Adrenal gland (tissue), 12 donors: ENCODE results near the gene INSL3. TPM values are rescaled to one million over a fixed set of nuclear protein-coding genes. Genes with fewer than 3 reads are reported as not detected.
"Not testable (repeated sequence)": the region's sequence is repeated elsewhere in the genome, so short reads cannot be mapped to it uniquely, and the experiment has no call there.

Experiments
- DNase-seq, 7 donors: peaks; one replicate each; pipeline ENCODE4 v3.0.0-alpha.2; 2019 to 2020
- H3K27ac ChIP-seq, 5 donors: fragments of 200-600 bp; sonication (generic) in 4 of 5; 1 replicate in 3 of 5; 2 replicates in 2 of 5; pipeline versions ENCODE4 v1.5.1 to v1.8.0; 2016 to 2020; ENCODE audit warnings: mild to moderate bottlenecking in 1 of 5
- H3K27me3 ChIP-seq: fragments of 200-600 bp; 2 replicates; pipeline ENCODE4 v1.8.0; 2021
- H3K36me3 ChIP-seq, 2 donors: fragments of 200-600 bp; replicated peaks in 1 of 2; 1 replicate in 1 of 2; 2 replicates in 1 of 2; pipeline versions ENCODE4 v1.5.1 to v1.8.0; 2018 to 2022
- H3K4me1 ChIP-seq, 2 donors: fragments of 200-600 bp; replicated peaks in 1 of 2; 1 replicate in 1 of 2; 2 replicates in 1 of 2; pipeline versions ENCODE4 v1.5.1 to v1.8.0; 2018 to 2021
- H3K4me3 ChIP-seq, 4 donors: fragments of 200-600 bp; sonication (generic) in 3 of 4; one replicate each; pipeline ENCODE4 v1.5.1; 2016 to 2018
- H3K9me3 ChIP-seq, 3 donors: fragments of 200-600 bp; sonication (generic) in 1 of 3; replicated peaks in 1 of 3; 1 replicate in 2 of 3; 2 replicates in 1 of 3; pipeline versions ENCODE4 v1.5.1 to v1.8.0; 2016 to 2021
- POLR2A ChIP-seq, 2 donors: fragments of 450-650 bp; IDR thresholded peaks; one replicate each; pipeline ENCODE4 v1.6.1; 2017; ENCODE audit warnings: antibody characterized with exemption in 2 of 2, mild to moderate bottlenecking in 2 of 2, moderate library complexity in 1 of 2
- WGBS, 4 donors: extraction: QIAGEN DNeasy Blood & Tissue Kit in 2 of 4; methylation state at CpG; one replicate each; pipeline versions ENCODE4 v1.1.5 to v1.1.7; 2013 to 2017; 5-methylcytosine and 5-hydroxymethylcytosine counted together
- intact Hi-C, 2 donors: fragments of 100-400 bp; cut with DNase I; formaldehyde crosslinking; loops; one replicate each; pipeline versions ENCODE4 v1.14.1 to v1.15.0; 2022 to 2023
- polyA plus RNA-seq, 3 donors: library from polyadenylated mRNA; stranded (reverse); fragments of 200-250 nt in 2 of 3; fragments of 350-450 nt in 1 of 3; fragmentation: Illumina TruSeq in 1 of 3; extraction: RNeasy Lipid Tissue Mini Kit (QIAGEN cat#74804) in 1 of 3; gene quantifications; one replicate each; pipeline ENCODE4 v1.2.3, GENCODE V29; 2013 to 2014
- total RNA-seq, 9 donors: library from RNA; depleted of rRNA in 4 of 9; stranded (reverse); fragments of >200 nt in 4 of 9; fragments of 120-200 nt in 1 of 9; fragmentation: NEBNext Ultra II Directional in 1 of 9; extraction: Animal tissue kit (Norgen Biotek cat#: 25700) in 1 of 9; gene quantifications; one replicate each; pipeline versions ENCODE4 v1.1.0 to v1.2.4, GENCODE V29; 2013 to 2023
- TF ChIP-seq, protein P1 (sequence below), 6 experiments: fragments of 450-650 bp in 4 of 6; fragments of 200-600 bp in 2 of 6; sonication (generic) in 1 of 6; IDR thresholded peaks; 1 replicate in 5 of 6; 2 replicates in 1 of 6; pipeline versions ENCODE4 v1.5.1 to v1.8.0; 2016 to 2021; ENCODE audit warnings: antibody characterized with exemption in 6 of 6, mild to moderate bottlenecking in 2 of 6, moderate library complexity in 1 of 6
- donor health status: healthy with polysubstance abuse.
- donor health status: Bipolar disorder and iron deficiency.
- donor health status: DM: yes; HTN: yes; CAD: no.
- donor health status: DM: no; HTN: no; CAD: no.
- donor health status: DM: no; HTN: no; CAD: no.
- donor health status: DM: yes; HTN: yes; CAD: no.

INSL3 gene
- total and polyA plus RNA-seq, 12 donors: 0.17 to 0.40 (median 0.28) TPM; not detected in 8

DNA sequence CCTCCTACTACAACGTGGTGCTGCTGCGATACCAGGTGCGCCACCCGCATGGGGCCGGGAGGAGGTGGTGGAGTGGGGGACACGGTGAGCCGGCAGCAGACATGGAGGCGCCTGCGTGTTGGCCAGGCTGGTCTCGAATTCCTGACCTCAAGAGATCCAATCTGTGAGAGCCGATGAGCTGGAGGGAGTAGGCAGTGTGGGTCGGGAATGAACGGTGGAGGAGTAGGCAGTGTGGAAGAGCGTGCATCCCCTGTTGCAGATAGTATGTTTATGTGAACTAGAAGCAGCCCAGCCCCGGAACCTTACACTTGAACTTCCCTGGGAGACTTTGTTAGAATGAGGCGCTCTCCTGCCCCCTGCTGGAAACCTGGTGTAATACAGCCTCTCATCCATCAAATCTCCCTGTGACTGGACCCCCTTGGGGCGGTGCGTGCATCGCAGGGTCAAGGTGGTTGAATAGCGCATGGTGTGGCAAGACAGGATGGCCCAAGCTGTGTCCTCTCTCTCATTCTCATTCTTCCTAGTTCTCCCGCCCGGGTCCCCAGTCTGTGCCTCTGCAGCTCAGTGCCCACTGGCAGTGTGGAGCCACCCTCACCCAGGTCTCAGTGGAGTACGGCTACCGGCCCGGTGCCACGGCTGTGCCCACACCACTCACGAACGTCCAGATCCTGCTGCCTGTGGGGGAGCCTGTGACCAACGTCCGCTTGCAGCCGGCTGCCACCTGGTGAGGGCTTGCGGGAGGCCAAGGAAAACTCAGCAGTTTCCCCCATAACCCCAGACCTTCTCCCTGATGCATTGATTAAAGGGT is 36.9 kb downstream of the INSL3 start:
- peaks cover 5% of the 10 kb centered on the region for H3K27me3 ChIP-seq
- no peak for TF ChIP-seq POLR2A (IDR thresholded peaks at IDR 0.05)
- TF ChIP-seq, protein P1, sequence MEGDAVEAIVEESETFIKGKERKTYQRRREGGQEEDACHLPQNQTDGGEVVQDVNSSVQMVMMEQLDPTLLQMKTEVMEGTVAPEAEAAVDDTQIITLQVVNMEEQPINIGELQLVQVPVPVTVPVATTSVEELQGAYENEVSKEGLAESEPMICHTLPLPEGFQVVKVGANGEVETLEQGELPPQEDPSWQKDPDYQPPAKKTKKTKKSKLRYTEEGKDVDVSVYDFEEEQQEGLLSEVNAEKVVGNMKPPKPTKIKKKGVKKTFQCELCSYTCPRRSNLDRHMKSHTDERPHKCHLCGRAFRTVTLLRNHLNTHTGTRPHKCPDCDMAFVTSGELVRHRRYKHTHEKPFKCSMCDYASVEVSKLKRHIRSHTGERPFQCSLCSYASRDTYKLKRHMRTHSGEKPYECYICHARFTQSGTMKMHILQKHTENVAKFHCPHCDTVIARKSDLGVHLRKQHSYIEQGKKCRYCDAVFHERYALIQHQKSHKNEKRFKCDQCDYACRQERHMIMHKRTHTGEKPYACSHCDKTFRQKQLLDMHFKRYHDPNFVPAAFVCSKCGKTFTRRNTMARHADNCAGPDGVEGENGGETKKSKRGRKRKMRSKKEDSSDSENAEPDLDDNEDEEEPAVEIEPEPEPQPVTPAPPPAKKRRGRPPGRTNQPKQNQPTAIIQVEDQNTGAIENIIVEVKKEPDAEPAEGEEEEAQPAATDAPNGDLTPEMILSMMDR (IDR thresholded peaks at IDR 0.05): peak; percentile 63 to 81 (median 68)

DNA sequence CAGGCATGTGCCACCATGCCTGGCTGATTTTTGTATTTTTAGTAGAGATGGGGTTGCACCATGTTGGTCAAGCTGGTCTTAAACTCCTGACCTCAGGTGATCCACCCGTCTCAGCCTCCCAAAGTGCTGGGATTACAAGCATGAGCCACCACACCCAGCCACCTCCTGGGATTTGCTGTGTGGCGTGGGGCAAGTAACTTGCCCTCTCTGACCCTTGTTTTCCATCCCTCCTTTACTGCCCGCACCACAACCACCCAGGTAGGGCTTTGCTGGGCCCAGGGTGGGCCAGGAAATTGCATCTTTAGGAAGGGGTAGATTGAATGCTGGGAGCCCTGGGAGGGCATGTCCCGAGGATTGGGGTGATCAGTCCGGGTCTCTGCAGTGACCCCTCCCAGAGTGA is 37.6 kb downstream of the INSL3 start:
- intact Hi-C loops: loop anchor here in 1 of 2 donors (10.0 kb wide), 1 partner anchor 71 kb away; the partner anchor contains the start of gene RPL18A
- 40 to 85% (median 62%) methylated on average over 1 to 5 of the region's 5 CpGs for WGBS, 4 donors
- not testable (repeated sequence) for H3K4me1 ChIP-seq, H3K36me3 ChIP-seq, H3K9me3 ChIP-seq, H3K4me3 ChIP-seq, DNase-seq, H3K27me3 ChIP-seq, H3K27ac ChIP-seq

More for the DNA sequence above, 36.9 kb downstream of the INSL3 start:
- Histone ChIP-seq H3K27ac (no peak overlapping the region), H3K4me1 (no peaks in the 10 kb centered on the region), H3K4me3 (no peak overlapping the region), H3K9me3 (no peaks in the 10 kb centered on the region), H3K36me3 (no peaks in the 10 kb centered on the region)
- intact Hi-C loops: loop anchor here in 1 of 2 donors (10.0 kb wide), 1 partner anchor 70 kb away; the partner anchor contains the start of gene RPL18A
- WGBS, 4 donors: 39 to 46% (median 41%) methylated on average over 24 to 32 of the region's 32 CpGs
- DNase-seq: peak; percentile 47 to 83 (median 64)

DNA sequence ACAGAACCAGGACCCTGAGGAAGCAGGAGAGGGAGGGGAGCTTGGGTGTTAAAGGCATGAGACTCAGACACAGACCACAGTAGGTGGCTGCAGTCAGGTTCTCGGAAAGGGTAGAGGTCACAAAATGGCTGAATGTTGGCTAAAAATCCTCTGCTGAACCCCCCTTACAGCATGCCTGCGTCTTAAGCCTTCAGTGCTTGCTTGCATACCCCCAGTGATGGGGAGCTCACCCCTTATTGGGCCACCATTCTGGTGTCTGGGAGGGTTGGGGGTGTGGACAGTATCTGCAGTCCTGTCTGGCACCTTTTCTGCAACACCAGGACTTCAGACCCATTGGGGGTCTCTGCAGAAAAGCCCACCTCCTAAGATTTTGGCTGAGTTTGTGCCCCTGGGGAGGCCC is 40.5 kb downstream of the INSL3 start:
- peaks cover 11% of the 10 kb centered on the region for H3K27me3 ChIP-seq
- DNase-seq: no peak
- no peak for TF ChIP-seq POLR2A (IDR thresholded peaks at IDR 0.05)
- TF ChIP-seq, protein P1 (IDR thresholded peaks at IDR 0.05): no peak

DNA sequence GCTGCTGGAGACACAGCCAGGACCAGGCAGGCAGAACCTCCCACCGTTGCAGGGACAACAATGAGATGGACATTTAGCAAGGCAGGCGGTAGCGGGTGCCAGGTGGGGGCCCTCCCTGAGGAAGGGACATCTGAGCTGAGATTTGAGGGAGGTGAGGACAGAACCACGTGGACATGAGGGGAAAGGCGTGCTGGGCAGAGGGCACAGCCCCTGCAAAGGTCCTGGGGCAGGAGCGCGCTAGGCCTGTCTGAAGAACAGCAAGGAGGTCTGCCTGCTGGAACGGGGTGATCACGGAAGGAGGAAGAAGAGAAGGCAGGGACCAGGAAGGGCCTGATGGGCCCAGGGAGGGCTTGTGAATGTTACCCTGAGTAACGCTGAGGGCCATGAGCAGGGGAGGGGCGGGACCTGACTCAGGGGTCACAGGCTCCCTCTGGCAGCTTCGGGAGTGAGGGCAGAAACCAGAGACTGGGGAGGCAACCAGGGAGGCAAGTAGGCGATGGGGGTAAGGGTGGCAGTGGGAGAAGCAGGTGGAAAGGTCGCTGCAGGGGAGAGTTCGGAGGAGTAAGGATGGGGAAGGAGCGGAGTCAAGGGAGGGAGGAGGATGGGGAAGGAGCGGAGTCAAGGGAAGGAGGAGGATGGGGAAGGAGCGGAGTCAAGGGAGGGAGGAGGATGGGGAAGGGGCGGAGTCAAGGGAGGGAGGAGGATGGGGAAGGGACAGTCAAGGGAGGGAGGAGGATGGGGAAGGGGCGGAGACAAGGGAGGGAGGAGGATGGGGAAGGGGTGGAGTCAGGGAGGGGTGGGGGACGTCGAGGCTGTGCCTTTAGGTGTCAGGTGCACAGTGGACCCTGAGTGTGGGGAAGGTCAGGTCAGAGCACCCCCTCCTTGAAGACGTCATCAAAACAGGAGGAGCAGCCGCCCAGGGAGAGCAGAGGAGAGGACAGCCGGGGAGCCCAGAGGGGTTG is 42.1 kb downstream of the INSL3 start:
- TF ChIP-seq, protein P1 (IDR thresholded peaks at IDR 0.05): no peak
- no peak for TF ChIP-seq POLR2A (IDR thresholded peaks at IDR 0.05)
- 18 to 31% (median 30%) methylated on average over 22 to 25 of the region's 25 CpGs for WGBS, 4 donors
- Histone ChIP-seq H3K4me1 (peaks cover 0 to 6% of the 10 kb centered on the region in 2 donors), H3K4me3 (peak overlapping the region in 1 of 4 donors; percentile 23), H3K9me3 (no peaks in the 10 kb centered on the region), H3K36me3 (no peaks in the 10 kb centered on the region), H3K27ac (no peak overlapping the region), H3K27me3 (peaks cover 11% of the 10 kb centered on the region)
- intact Hi-C loops: loop anchor here in 1 of 2 donors (10.0 kb wide), 1 partner anchor 334 kb away; the partner anchor contains the start of gene TMEM221
- peak in 4 of 7 donors; percentile 49 to 64 (median 58) for DNase-seq

More for the DNA sequence above, 40.5 kb downstream of the INSL3 start:
- WGBS, 4 donors: 56 to 91% (median 84%) methylated on average over 2 of the region's 2 CpGs
- intact Hi-C loops: loop anchor here in 1 of 2 donors (10.0 kb wide), 1 partner anchor 74 kb away; the partner anchor contains the start of gene RPL18A
- H3K9me3 ChIP-seq: no peaks in the 10 kb centered on the region
- H3K27ac ChIP-seq: no peak overlapping the region
- H3K4me1 ChIP-seq: peaks cover 0 to 6% of the 10 kb centered on the region in 2 donors
- H3K4me3 ChIP-seq: no peak overlapping the region
- H3K36me3 ChIP-seq: no peaks in the 10 kb centered on the region
